SK-N-SH (cell line): ENCODE measurements around the gene F2RL1. TPM values are rescaled to one million over a fixed set of nuclear protein-coding genes. Genes with fewer than 3 reads are reported as not detected.

ENCODE experiments used
- CTCF ChIA-PET: fragments of 300-600, 350-600 bp; formaldehyde crosslinking; extraction: SDS; loops from one replicate; lab custom pipeline; 2021; lab: Yijun Ruan, JAX
- POLR2A ChIA-PET: fragments of 350-600 bp; sonication (Branson Sonifier 250); formaldehyde crosslinking; extraction: SDS; loops from one replicate; lab custom pipeline; 2020; ENCODE audit warnings: antibody characterized with exemption, inconsistent platforms; lab: Yijun Ruan, JAX
- DNase-seq: peaks from one replicate; pipeline ENCODE4 v3.0.0; 2012
- H2AFZ ChIP-seq: fragments of 200-600 bp; sonication (generic); 2 replicates; pipeline ENCODE4 v1.8.1; 2016; ENCODE audit warnings: antibody characterized with exemption, mild to moderate bottlenecking, low read depth
- H3F3A ChIP-seq: fragments of 200-600 bp; sonication (generic); replicated peaks from 2 replicates; pipeline ENCODE3; 2016; ENCODE audit warnings: antibody characterized with exemption, mild to moderate bottlenecking; ENCODE audit not compliant: insufficient read depth
- H3K27ac ChIP-seq, 2 experiments: fragments of 200-500 bp in 1 of 2; fragments of 200-600 bp in 1 of 2; sonication (Bioruptor generic) in 1 of 2; sonication (generic), shearing (Covaris generic) in 1 of 2; 2 replicates each; pipeline versions ENCODE4 v1.5.1 to v1.6.1; 2014 to 2016; ENCODE audit warnings: low read depth in 2 of 2, inconsistent platforms in 1 of 2, low read length in 1 of 2, mild to moderate bottlenecking in 1 of 2, mixed read lengths in 1 of 2
- H3K27me3 ChIP-seq: fragments of 200-600 bp; sonication (generic), shearing (Covaris generic); 2 replicates; pipeline ENCODE4 v1.6.1; 2016; ENCODE audit warnings: mixed run types; ENCODE audit not compliant: insufficient read depth
- H3K36me3 ChIP-seq, 2 experiments: fragments of 200-500 bp in 1 of 2; fragments of 200-600 bp in 1 of 2; sonication (Bioruptor generic) in 1 of 2; sonication (generic) in 1 of 2; replicated peaks in 1 of 2; 2 replicates each; pipeline versions ENCODE3 to v1.5.1; 2014 to 2016; ENCODE audit warnings: low read length in 1 of 2, mild to moderate bottlenecking in 1 of 2; ENCODE audit not compliant: insufficient read depth in 2 of 2, control insufficient read depth in 1 of 2
- H3K4me1 ChIP-seq, 2 experiments: fragments of 200-500 bp in 1 of 2; fragments of 200-600 bp in 1 of 2; sonication (Bioruptor generic) in 1 of 2; sonication (generic), shearing (Covaris generic) in 1 of 2; 2 replicates each; pipeline versions ENCODE4 v1.5.1 to v1.6.1; 2014 to 2016; ENCODE audit warnings: low read depth in 1 of 2, low read length in 1 of 2, mixed run types in 1 of 2; ENCODE audit not compliant: insufficient read depth in 2 of 2, control insufficient read depth in 1 of 2
- H3K4me2 ChIP-seq: fragments of 200-600 bp; sonication (generic), shearing (Covaris generic); 2 replicates; pipeline ENCODE4 v1.6.1; 2017; ENCODE audit warnings: mixed run types
- H3K4me3 ChIP-seq, 2 experiments: fragments of 200-500 bp in 1 of 2; fragments of 200-600 bp in 1 of 2; sonication (Bioruptor generic) in 1 of 2; sonication (generic), shearing (Covaris generic) in 1 of 2; 2 replicates each; pipeline versions ENCODE4 v1.5.1 to v1.8.1; 2014 to 2016; ENCODE audit warnings: low read depth in 2 of 2, inconsistent platforms in 1 of 2, low read length in 1 of 2, mild to moderate bottlenecking in 1 of 2, mixed read lengths in 1 of 2, moderate library complexity in 1 of 2
- H3K79me2 ChIP-seq: fragments of 200-600 bp; sonication (generic); 2 replicates; pipeline ENCODE4 v1.8.1; 2017; ENCODE audit warnings: mild to moderate bottlenecking; ENCODE audit not compliant: insufficient read depth
- H3K9ac ChIP-seq: fragments of 200-600 bp; sonication (generic); 2 replicates; pipeline ENCODE4 v1.6.1; 2017; ENCODE audit warnings: mixed run types
- H3K9me2 ChIP-seq: fragments of 200-600 bp; sonication (generic); 2 replicates; pipeline ENCODE4 v1.6.1; 2017; ENCODE audit warnings: mixed run types
- H3K9me3 ChIP-seq: fragments of 200-600 bp; sonication (generic); 2 replicates; pipeline ENCODE4 v1.6.1; 2017; ENCODE audit warnings: mixed run types, mild to moderate bottlenecking, moderate library complexity
- H4K20me1 ChIP-seq: fragments of 200-600 bp; sonication (generic); 2 replicates; pipeline ENCODE4 v1.6.1; 2017; ENCODE audit warnings: mild to moderate bottlenecking, mixed run types; ENCODE audit not compliant: insufficient read depth
- EP300 ChIP-seq, 2 experiments: IDR thresholded peaks; 2 replicates each; pipeline versions ENCODE4 v1.4.0 to v1.6.1; 2012; ENCODE audit warnings: borderline replicate concordance in 1 of 2, low read depth in 1 of 2, low read length in 1 of 2
- EZH2phosphoT487 ChIP-seq: fragments of 200-600 bp; sonication (generic); IDR thresholded peaks from 2 replicates; pipeline ENCODE4 v1.6.1; 2017; ENCODE audit warnings: low read depth, mixed run types, mild to moderate bottlenecking, antibody characterized with exemption, moderate library complexity, borderline replicate concordance
- FOXJ3 ChIP-seq: sonication (generic); formaldehyde crosslinking; IDR thresholded peaks from 2 replicates; pipeline ENCODE4 v1.5.1; 2020; ENCODE audit warnings: mild to moderate bottlenecking, missing genetic modification reagents
- FOXM1 ChIP-seq: IDR thresholded peaks from 2 replicates; pipeline ENCODE4 v1.4.0; 2012; ENCODE audit warnings: low read depth, mild to moderate bottlenecking
- MAX ChIP-seq: IDR thresholded peaks from 2 replicates; pipeline ENCODE4 v1.4.0; 2012; ENCODE audit warnings: low read depth
- MXI1 ChIP-seq: IDR thresholded peaks from 2 replicates; pipeline ENCODE4 v1.6.1; 2012; ENCODE audit warnings: mild to moderate bottlenecking, low read depth, low read length, improper control_type of control experiment
- NRF1 ChIP-seq: IDR thresholded peaks from 2 replicates; pipeline ENCODE4 v1.6.1; 2012; ENCODE audit warnings: low read depth, mild to moderate bottlenecking, low read length
- PBX3 ChIP-seq: IDR thresholded peaks from 2 replicates; pipeline ENCODE4; 2012
- POLR2AphosphoS5 ChIP-seq: IDR thresholded peaks from 2 replicates; pipeline ENCODE4 v1.6.1; 2012; ENCODE audit warnings: low read depth, low read length
- REST ChIP-seq: IDR thresholded peaks from 2 replicates; pipeline ENCODE4 v1.6.1; 2012; ENCODE audit warnings: mild to moderate bottlenecking, low read depth, low read length, moderate library complexity
- RXRA ChIP-seq: IDR thresholded peaks from 2 replicates; pipeline ENCODE4 v1.4.0; 2012; ENCODE audit warnings: low read depth, mild to moderate bottlenecking, borderline replicate concordance
- SIN3A ChIP-seq: IDR thresholded peaks from 2 replicates; pipeline ENCODE4 v1.6.1; 2012; ENCODE audit warnings: low read depth, mild to moderate bottlenecking, low read length, moderate library complexity, borderline replicate concordance
- SMC3 ChIP-seq: IDR thresholded peaks from 2 replicates; pipeline ENCODE4 v1.6.1; 2012; ENCODE audit warnings: low read depth, low read length, improper control_type of control experiment
- TCF12 ChIP-seq: IDR thresholded peaks from 2 replicates; pipeline ENCODE4 v1.4.0; 2012
- TEAD4 ChIP-seq: IDR thresholded peaks from 2 replicates; pipeline ENCODE4 v1.4.0; 2012; ENCODE audit warnings: mild to moderate bottlenecking, borderline replicate concordance; ENCODE audit not compliant: insufficient read depth
- ZBTB33 ChIP-seq: IDR thresholded peaks from 2 replicates; pipeline ENCODE4 v1.4.0; 2012; ENCODE audit warnings: low read depth, borderline replicate concordance
- WGBS: methylation state at CpG from one replicate; pipeline ENCODE4 v1.1.6; 2017; ENCODE audit warnings: low lambda C conversion rate; 5-methylcytosine and 5-hydroxymethylcytosine counted together
- polyA plus RNA-seq, 3 experiments: library from polyadenylated mRNA; depleted of rRNA; stranded (reverse); fragments of >200 nt; gene quantifications; 2 replicates each; pipeline ENCODE4 v1.2.3, GENCODE V29; 2012

The F2RL1 gene
- polyA plus RNA-seq, 1 of the 3 experiments (the other 2 are of a cell fraction): 31.3 TPM

GRCh38 chr5:76859591-76860247 is 40.9 kb downstream of the F2RL1 start:
- no peaks in the 10 kb centered on the region for H3F3A ChIP-seq
- no peaks in the 10 kb centered on the region for H3K9me2 ChIP-seq
- no peak overlapping the region for H3K4me3 ChIP-seq
- no peaks in the 10 kb centered on the region for H4K20me1 ChIP-seq
- no peaks in the 10 kb centered on the region for H3K36me3 ChIP-seq
- no peaks in the 10 kb centered on the region for H3K79me2 ChIP-seq
- H3K9ac ChIP-seq: no peak overlapping the region
- H3K4me2 ChIP-seq: no peak overlapping the region
- DNase-seq: no peak
- TF ChIP-seq MXI1: no peak
- no peak for TF ChIP-seq RXRA
- TF ChIP-seq FOXM1: no peak
- no peak for TF ChIP-seq TEAD4
- TF ChIP-seq FOXJ3 (CRISPR knock-in tag): no peak
- no peak for TF ChIP-seq SMC3
- no peak for TF ChIP-seq TCF12
- TF ChIP-seq ZBTB33: no peak
- no peak for TF ChIP-seq MAX
- no peak for TF ChIP-seq POLR2AphosphoS5
- TF ChIP-seq NRF1: no peak
- TF ChIP-seq PBX3: no peak
- no peak for TF ChIP-seq EP300 (IDR thresholded peaks at IDR 0.05; ENCODE audit: borderline replicate concordance in 1 of 2, low read depth in 1 of 2, low read length in 1 of 2)
- TF ChIP-seq REST: no peak
- no peak for TF ChIP-seq EZH2phosphoT487
- TF ChIP-seq SIN3A: no peak
- no peak overlapping the region for H2AFZ ChIP-seq
- no peak overlapping the region for H3K27ac ChIP-seq
- 91% methylated on average over 10 of the region's 10 CpGs for WGBS
- ChIA-PET POLR2A (no interaction called here), CTCF (interaction anchor here (0.7 to 2.5 kb wide), 5 partner anchors 8 to 747 kb away, joined by 3 to 14 read pairs (median 3); no protein-coding TSS in a partner anchor)
- H3K4me1 ChIP-seq: no peaks in the 10 kb centered on the region
- H3K27me3 ChIP-seq: no peaks in the 10 kb centered on the region
- H3K9me3 ChIP-seq: no peaks in the 10 kb centered on the region
